MM.1S (cell line): ENCODE data around the gene ITGA6.

Experiments
- EZH2 ChIP-seq: fragments of 300-600 bp; sonication (generic); optimal IDR thresholded peaks from 2 replicates; pipeline ENCODE3; 2017; ENCODE audit warnings: low read depth, mild to moderate bottlenecking, antibody characterized with exemption, low read length, mixed read lengths
- EZH2phosphoT487 ChIP-seq: fragments of 300-600 bp; sonication (generic); IDR thresholded peaks from 2 replicates; pipeline ENCODE4 v1.6.1; 2018; ENCODE audit warnings: antibody characterized with exemption, low read length
- TF ChIP-seq, protein P1 (sequence below): fragments of 300-600 bp; sonication (generic); IDR thresholded peaks from 2 replicates; pipeline ENCODE4 v1.5.1; 2016; ENCODE audit warnings: antibody characterized with exemption, low read length, mixed read lengths

- TF ChIP-seq, protein P1, sequence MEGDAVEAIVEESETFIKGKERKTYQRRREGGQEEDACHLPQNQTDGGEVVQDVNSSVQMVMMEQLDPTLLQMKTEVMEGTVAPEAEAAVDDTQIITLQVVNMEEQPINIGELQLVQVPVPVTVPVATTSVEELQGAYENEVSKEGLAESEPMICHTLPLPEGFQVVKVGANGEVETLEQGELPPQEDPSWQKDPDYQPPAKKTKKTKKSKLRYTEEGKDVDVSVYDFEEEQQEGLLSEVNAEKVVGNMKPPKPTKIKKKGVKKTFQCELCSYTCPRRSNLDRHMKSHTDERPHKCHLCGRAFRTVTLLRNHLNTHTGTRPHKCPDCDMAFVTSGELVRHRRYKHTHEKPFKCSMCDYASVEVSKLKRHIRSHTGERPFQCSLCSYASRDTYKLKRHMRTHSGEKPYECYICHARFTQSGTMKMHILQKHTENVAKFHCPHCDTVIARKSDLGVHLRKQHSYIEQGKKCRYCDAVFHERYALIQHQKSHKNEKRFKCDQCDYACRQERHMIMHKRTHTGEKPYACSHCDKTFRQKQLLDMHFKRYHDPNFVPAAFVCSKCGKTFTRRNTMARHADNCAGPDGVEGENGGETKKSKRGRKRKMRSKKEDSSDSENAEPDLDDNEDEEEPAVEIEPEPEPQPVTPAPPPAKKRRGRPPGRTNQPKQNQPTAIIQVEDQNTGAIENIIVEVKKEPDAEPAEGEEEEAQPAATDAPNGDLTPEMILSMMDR = no peak
- TF ChIP-seq EZH2 (no peak), EZH2phosphoT487 (no peak)
Measured at GRCh38 chr2:172415157-172415864, 12.1 kb upstream of the ITGA6 start.
